Gastroesophageal sphincter (tissue), 3 donors: ENCODE data around the gene CELSR1.

Experiments
- EP300 ChIP-seq: sonication (generic); formaldehyde crosslinking; IDR thresholded peaks from one replicate; pipeline ENCODE4 v1.6.1; 2017; ENCODE audit warnings: antibody characterized with exemption, mild to moderate bottlenecking
- POLR2A ChIP-seq, 2 donors: fragments of 450-650 bp; IDR thresholded peaks; one replicate each; pipeline ENCODE4 v1.6.1; 2017; ENCODE audit warnings: antibody characterized with exemption in 2 of 2, mild to moderate bottlenecking in 2 of 2, moderate library complexity in 1 of 2
- POLR2AphosphoS5 ChIP-seq: sonication (generic); formaldehyde crosslinking; IDR thresholded peaks from one replicate; pipeline ENCODE4 v1.6.1; 2017; ENCODE audit warnings: antibody characterized with exemption
- TF ChIP-seq, protein P1 (sequence below), 4 experiments: fragments of 200-600 bp in 2 of 4; fragments of 450-650 bp in 2 of 4; sonication (generic) in 1 of 4; IDR thresholded peaks; one replicate each; pipeline ENCODE4 v1.5.1; 2017 to 2019; ENCODE audit warnings: antibody characterized with exemption in 4 of 4, mild to moderate bottlenecking in 2 of 4, moderate library complexity in 2 of 4

DNA sequence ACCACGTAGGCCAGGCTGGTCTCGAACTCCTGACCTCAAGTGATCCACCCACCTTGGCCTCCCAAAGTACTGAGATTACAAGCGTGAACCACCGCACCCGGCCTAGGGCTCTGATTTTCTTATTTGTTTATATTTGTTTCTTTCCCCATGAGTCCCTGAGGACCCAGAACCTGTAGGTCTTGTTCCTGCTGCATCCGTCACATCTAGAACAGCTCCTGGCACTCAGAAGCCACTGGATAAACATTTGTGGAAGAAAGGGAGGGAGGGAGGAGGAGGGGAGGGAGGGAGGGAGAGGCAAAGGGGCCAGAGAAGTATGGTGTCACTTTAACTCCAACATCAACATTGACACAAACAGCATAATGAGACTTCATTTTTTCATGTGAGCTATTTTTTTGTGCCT is 67.7 kb downstream of the CELSR1 start:
- TF ChIP-seq, protein P1, sequence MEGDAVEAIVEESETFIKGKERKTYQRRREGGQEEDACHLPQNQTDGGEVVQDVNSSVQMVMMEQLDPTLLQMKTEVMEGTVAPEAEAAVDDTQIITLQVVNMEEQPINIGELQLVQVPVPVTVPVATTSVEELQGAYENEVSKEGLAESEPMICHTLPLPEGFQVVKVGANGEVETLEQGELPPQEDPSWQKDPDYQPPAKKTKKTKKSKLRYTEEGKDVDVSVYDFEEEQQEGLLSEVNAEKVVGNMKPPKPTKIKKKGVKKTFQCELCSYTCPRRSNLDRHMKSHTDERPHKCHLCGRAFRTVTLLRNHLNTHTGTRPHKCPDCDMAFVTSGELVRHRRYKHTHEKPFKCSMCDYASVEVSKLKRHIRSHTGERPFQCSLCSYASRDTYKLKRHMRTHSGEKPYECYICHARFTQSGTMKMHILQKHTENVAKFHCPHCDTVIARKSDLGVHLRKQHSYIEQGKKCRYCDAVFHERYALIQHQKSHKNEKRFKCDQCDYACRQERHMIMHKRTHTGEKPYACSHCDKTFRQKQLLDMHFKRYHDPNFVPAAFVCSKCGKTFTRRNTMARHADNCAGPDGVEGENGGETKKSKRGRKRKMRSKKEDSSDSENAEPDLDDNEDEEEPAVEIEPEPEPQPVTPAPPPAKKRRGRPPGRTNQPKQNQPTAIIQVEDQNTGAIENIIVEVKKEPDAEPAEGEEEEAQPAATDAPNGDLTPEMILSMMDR (IDR thresholded peaks at IDR 0.05) = no peak
- TF ChIP-seq POLR2A (IDR thresholded peaks at IDR 0.05) (no peak), POLR2AphosphoS5 (no peak), EP300 (no peak)
